OCI-LY1 (cell line): ENCODE measurements around the gene CSAD.

Experiments
- H2AFZ ChIP-seq: fragments of 200-600 bp; sonication (generic), shearing (Covaris generic); 2 replicates; pipeline ENCODE4 v1.6.0; 2014; ENCODE audit warnings: antibody characterized with exemption, mild to moderate bottlenecking, low read length
- H3F3A ChIP-seq: fragments of 200-600 bp; sonication (generic), shearing (Covaris generic); 2 replicates; pipeline ENCODE4 v1.6.0; 2014; ENCODE audit warnings: mild to moderate bottlenecking, antibody characterized with exemption, low read length, moderate library complexity; ENCODE audit not compliant: insufficient read depth
- H3K27ac ChIP-seq: fragments of 200-600 bp; sonication (generic); 2 replicates; pipeline ENCODE4 v1.5.1; 2014; ENCODE audit warnings: low read length, mixed run types, mild to moderate bottlenecking, low read depth; ENCODE audit not compliant: poor library complexity, severe bottlenecking
- H3K27me3 ChIP-seq: fragments of 200-600 bp; sonication (generic); 2 replicates; pipeline ENCODE4 v1.6.0; 2014; ENCODE audit warnings: antibody characterized with exemption, mild to moderate bottlenecking, low read length, moderate library complexity; ENCODE audit not compliant: insufficient read depth
- H3K36me3 ChIP-seq: fragments of 200-600 bp; sonication (generic); 2 replicates; pipeline ENCODE4 v1.6.1; 2014; ENCODE audit warnings: mild to moderate bottlenecking, antibody characterized with exemption, low read length, moderate library complexity, mixed read lengths; ENCODE audit not compliant: insufficient read depth
- H3K4me1 ChIP-seq: fragments of 200-600 bp; sonication (generic); 2 replicates; pipeline ENCODE4 v1.5.1; 2014; ENCODE audit warnings: mild to moderate bottlenecking, low read length, moderate library complexity; ENCODE audit not compliant: insufficient read depth, severe bottlenecking
- H3K4me2 ChIP-seq: fragments of 200-600 bp; sonication (generic), shearing (Covaris generic); 2 replicates; pipeline ENCODE4 v1.6.1; 2014; ENCODE audit warnings: low read length
- H3K4me3 ChIP-seq: fragments of 200-600 bp; sonication (generic); 2 replicates; pipeline ENCODE4 v1.5.1; 2014; ENCODE audit warnings: low read length, low read depth, mild to moderate bottlenecking, mixed read lengths; ENCODE audit not compliant: poor library complexity, severe bottlenecking
- H3K79me2 ChIP-seq: fragments of 200-600 bp; shearing (Covaris generic); 2 replicates; pipeline ENCODE4 v1.6.1; 2016; ENCODE audit warnings: mixed run types, low read length, mixed read lengths; ENCODE audit not compliant: insufficient read depth
- H3K9ac ChIP-seq: fragments of 200-600 bp; sonication (generic), shearing (Covaris generic); 2 replicates; pipeline ENCODE4 v1.6.1; 2014; ENCODE audit warnings: mild to moderate bottlenecking, low read length, mixed read lengths
- H3K9me2 ChIP-seq: fragments of 200-600 bp; sonication (generic), shearing (Covaris generic); 2 replicates; pipeline ENCODE4 v1.6.1; 2014; ENCODE audit warnings: low read depth, mild to moderate bottlenecking, low read length, mixed read lengths
- H3K9me3 ChIP-seq: fragments of 200-600 bp; shearing (Covaris generic); 2 replicates; pipeline ENCODE4 v1.6.1; 2014; ENCODE audit warnings: low read length, mixed read lengths
- H4K20me1 ChIP-seq: fragments of 200-600 bp; sonication (generic), shearing (Covaris generic); 2 replicates; pipeline ENCODE4 v1.6.0; 2016; ENCODE audit warnings: mild to moderate bottlenecking, low read length; ENCODE audit not compliant: insufficient read depth
- CTCF ChIP-seq: fragments of 200-600 bp; sonication (generic), shearing (Covaris generic); IDR thresholded peaks from 2 replicates; pipeline ENCODE4 v1.5.1; 2017; ENCODE audit warnings: mild to moderate bottlenecking, antibody characterized with exemption, low read length, moderate library complexity, mixed read lengths
- EZH2 ChIP-seq: fragments of 200-600 bp; sonication (generic), shearing (Covaris generic); IDR thresholded peaks from 2 replicates; pipeline ENCODE4 v1.8.0; 2017; ENCODE audit warnings: borderline replicate concordance, mixed run types, mild to moderate bottlenecking, antibody characterized with exemption, low read length, moderate library complexity, mixed read lengths

CSAD gene

GRCh38 chr12:53217051-53217930 lies 36.6 kb upstream of the CSAD start:
- Histone ChIP-seq H3K27me3 (peaks cover 3% of the 10 kb centered on the region; the same call in 1 of the 2 replicates), H3K4me2 (no peak overlapping the region), H3K9me3 (no peaks in the 10 kb centered on the region), H3K79me2 (no peaks in the 10 kb centered on the region), H3K4me1 (peaks cover 22% of the 10 kb centered on the region), H3K4me3 (no peak overlapping the region), H4K20me1 (no peaks in the 10 kb centered on the region), H3K27ac (no peak overlapping the region), H3F3A (no peaks in the 10 kb centered on the region), H2AFZ (no peak overlapping the region), H3K36me3 (no peaks in the 10 kb centered on the region), H3K9ac (no peak overlapping the region), H3K9me2 (no peaks in the 10 kb centered on the region)
- TF ChIP-seq CTCF: no peak
- TF ChIP-seq EZH2: no peak

GRCh38 chr12:53215497-53215896 lies 34.8 kb upstream of the CSAD start:
- Histone ChIP-seq H3K27ac (no peak overlapping the region), H3K9me2 (no peaks in the 10 kb centered on the region), H3K36me3 (no peaks in the 10 kb centered on the region), H3K4me1 (peaks cover 12% of the 10 kb centered on the region), H4K20me1 (no peaks in the 10 kb centered on the region), H3K4me3 (no peak overlapping the region), H3K4me2 (no peak overlapping the region), H3F3A (no peaks in the 10 kb centered on the region), H3K79me2 (no peaks in the 10 kb centered on the region), H3K27me3 (peaks cover 3% of the 10 kb centered on the region; the same call in 1 of the 2 replicates), H3K9me3 (no peaks in the 10 kb centered on the region), H3K9ac (no peak overlapping the region), H2AFZ (no peak overlapping the region)
- TF ChIP-seq CTCF (no peak), EZH2 (no peak)

- Histone ChIP-seq H3K9me3 (no peaks in the 10 kb centered on the region), H2AFZ (no peak overlapping the region), H3K79me2 (no peaks in the 10 kb centered on the region), H3F3A (no peaks in the 10 kb centered on the region), H3K9ac (no peak overlapping the region), H3K36me3 (no peaks in the 10 kb centered on the region), H3K4me1 (peaks cover 6% of the 10 kb centered on the region), H3K4me2 (no peak overlapping the region), H3K9me2 (no peaks in the 10 kb centered on the region), H4K20me1 (no peaks in the 10 kb centered on the region), H3K27ac (no peak overlapping the region), H3K4me3 (no peak overlapping the region), H3K27me3 (peaks cover 3% of the 10 kb centered on the region; the same call in 1 of the 2 replicates)
- TF ChIP-seq EZH2 (no peak), CTCF (no peak)
Measured at GRCh38 chr12:53214687-53215455, 34.1 kb upstream of the CSAD start.
